Lung (tissue), 12 donors: ENCODE data around the gene ABHD4. TPM values are rescaled to one million over a fixed set of nuclear protein-coding genes. Genes with fewer than 3 reads are reported as not detected.

Source experiments
- ATAC-seq: fragments of 200-7000 bp; cut with Tn5 transposase; one replicate; pipeline ENCODE4 v1.9.1; 2020; ENCODE audit warnings: moderate number of reproducible peaks; ENCODE audit not compliant: insufficient read depth, low FRiP score
- DNase-seq, 3 donors: peaks; one replicate each; pipeline ENCODE4 v3.0.0-alpha.2; 2013 to 2017
- H3K27ac ChIP-seq, 2 donors: one replicate each; pipeline ENCODE4 v1.5.1; 2013; ENCODE audit warnings: mild to moderate bottlenecking in 2 of 2, moderate library complexity in 2 of 2, control low read depth in 1 of 2, inconsistent platforms in 1 of 2, low read depth in 1 of 2, low read length in 1 of 2
- H3K27me3 ChIP-seq, 3 donors: one replicate each; pipeline ENCODE4 v1.5.1; 2013; ENCODE audit warnings: low read length in 2 of 3; ENCODE audit not compliant: control insufficient read depth in 3 of 3, insufficient read depth in 3 of 3
- H3K36me3 ChIP-seq, 4 donors: one replicate each; pipeline ENCODE4 v1.5.1; 2013; ENCODE audit warnings: low read length in 4 of 4, mild to moderate bottlenecking in 1 of 4, moderate library complexity in 1 of 4; ENCODE audit not compliant: control insufficient read depth in 4 of 4, insufficient read depth in 4 of 4
- H3K4me1 ChIP-seq, 5 donors: one replicate each; pipeline ENCODE4 v1.5.1; 2013; ENCODE audit warnings: low read length in 5 of 5, mild to moderate bottlenecking in 2 of 5, moderate library complexity in 1 of 5; ENCODE audit not compliant: control insufficient read depth in 5 of 5, insufficient read depth in 5 of 5
- H3K4me3 ChIP-seq: one replicate; pipeline ENCODE4 v1.5.1; 2013; ENCODE audit warnings: mild to moderate bottlenecking, control low read depth, moderate library complexity
- H3K9ac ChIP-seq, 2 donors: one replicate each; pipeline ENCODE4 v1.5.1; 2013; ENCODE audit warnings: low read length in 2 of 2, control low read depth in 1 of 2; ENCODE audit not compliant: insufficient read depth in 1 of 2
- H3K9me3 ChIP-seq, 4 donors: one replicate each; pipeline ENCODE4 v1.5.1; 2013; ENCODE audit warnings: low read length in 3 of 4, mild to moderate bottlenecking in 1 of 4, moderate library complexity in 1 of 4; ENCODE audit not compliant: control insufficient read depth in 4 of 4, insufficient read depth in 3 of 4
- CTCF ChIP-seq: IDR thresholded peaks from 2 replicates; pipeline ENCODE4 v1.5.1; 2012; ENCODE audit warnings: mild to moderate bottlenecking; ENCODE audit errors: control extremely low read depth, extremely low read depth
- WGBS, 2 donors: extraction: QIAGEN DNeasy Blood & Tissue Kit; methylation state at CpG; one replicate each; pipeline ENCODE4 v1.1.7; 2013; 5-methylcytosine and 5-hydroxymethylcytosine counted together
- polyA plus RNA-seq, 2 donors: library from polyadenylated mRNA; stranded (reverse); fragments of 200-250 nt; gene quantifications; one replicate each; pipeline ENCODE4 v1.2.1, GENCODE V29; 2013
- total RNA-seq, 2 donors: library from RNA; depleted of rRNA in 1 of 2; stranded (reverse); fragments of >200 nt in 1 of 2; gene quantifications; one replicate each; pipeline ENCODE4 v1.2.1, GENCODE V29; 2014 to 2021
- donor health status: control.
- donor health status: control.
- donor health status: Bipolar disorder and iron deficiency.
- donor health status: healthy.
- donor health status: DM: yes; HTN: yes; CAD: no.

The ABHD4 gene
- total and polyA plus RNA-seq, 4 donors = 14.9 to 34.0 (median 23.9) TPM

DNA sequence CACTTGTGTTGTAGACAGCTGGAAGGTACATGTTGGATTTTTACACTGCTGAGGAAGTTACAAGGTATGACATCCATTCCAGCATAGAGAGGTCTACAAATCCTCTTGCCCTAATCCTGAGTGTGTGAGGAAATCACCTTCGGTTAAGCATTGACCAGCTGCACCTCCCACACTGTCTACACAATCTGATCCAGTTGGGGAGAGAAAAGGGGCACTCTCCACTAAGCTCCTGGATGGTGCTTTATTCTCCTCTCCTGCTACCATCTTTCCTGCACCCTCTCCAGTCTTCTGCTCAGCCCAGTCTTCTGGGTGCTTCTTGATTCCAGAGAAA is 46.2 kb downstream of the ABHD4 start, which contains the start of gene OR6J1:
OR6J1 (minus strand) TSS at position 48 of the 331 bp plus-strand sequence. CDS start 9,541 bp downstream, outside the sequence.
- Histone ChIP-seq H3K27me3 (no peaks in the 10 kb centered on the region), H3K4me1 (no peaks in the 10 kb centered on the region), H3K36me3 (no peaks in the 10 kb centered on the region), H3K9ac (no peak within 1 kb of the TSS), H3K9me3 (no peaks in the 10 kb centered on the region), H3K4me3 (no peak within 1 kb of the TSS), H3K27ac (no peak within 1 kb of the TSS)
- TF ChIP-seq CTCF = no peak
- ATAC-seq (no peak), DNase-seq (no peak)
- WGBS, 2 donors = 52 to 77% methylated on average over 1 of the region's 1 CpG

GRCh38 chr14:22646570-22647254 is 48.6 kb downstream of the ABHD4 start:
- Histone ChIP-seq H3K36me3 (no peaks in the 10 kb centered on the region), H3K9me3 (no peaks in the 10 kb centered on the region), H3K4me1 (no peaks in the 10 kb centered on the region), H3K4me3 (no peak overlapping the region), H3K27me3 (peaks cover 0 to 3% (median 0%) of the 10 kb centered on the region in 3 donors), H3K27ac (no peak overlapping the region), H3K9ac (no peak overlapping the region)
- DNase-seq (no peak), ATAC-seq (no peak)
- TF ChIP-seq CTCF = no peak
- WGBS, 2 donors = 89 to 93% methylated on average over 4 of the region's 4 CpGs

DNA sequence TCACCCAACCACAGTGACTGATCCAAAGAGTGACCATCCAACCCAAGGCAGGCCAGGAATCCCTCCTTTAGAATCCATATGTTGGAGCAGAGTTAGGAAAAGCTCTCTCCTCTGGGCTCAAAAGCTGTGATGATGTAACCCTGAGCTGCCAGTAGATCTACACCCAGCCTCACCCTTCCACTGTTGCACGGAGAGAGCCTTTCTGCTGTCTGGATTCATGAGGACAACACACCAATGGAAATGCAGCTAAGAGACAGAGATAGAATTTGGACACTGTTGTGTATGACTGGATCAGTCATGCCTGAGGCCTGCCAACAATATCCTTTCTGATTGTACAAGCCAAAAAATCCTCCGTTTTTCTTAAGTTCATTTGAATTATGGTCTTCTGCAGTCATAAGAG is 50.4 kb downstream of the ABHD4 start:
- H3K36me3 ChIP-seq = no peaks in the 10 kb centered on the region
- no peaks in the 10 kb centered on the region for H3K4me1 ChIP-seq
- DNase-seq = no peak
- H3K4me3 ChIP-seq = no peak overlapping the region
- no peak overlapping the region for H3K9ac ChIP-seq
- TF ChIP-seq CTCF = no peak
- peaks cover 0 to 3% (median 0%) of the 10 kb centered on the region in 3 donors for H3K27me3 ChIP-seq
- WGBS, 2 donors = 79% methylated on average over 2 of the region's 2 CpGs
- ATAC-seq = no peak
- H3K9me3 ChIP-seq = no peaks in the 10 kb centered on the region
- H3K27ac ChIP-seq = no peak overlapping the region
